Erythroblast (primary cell): Measurements from ENCODE around the gene ELOB.

Experiments used
- DNase-seq, 2 experiments: peaks; one replicate each; lab custom pipeline; 2025; lab: John Stamatoyannopoulos, UW
- GATA1 ChIP-seq: IDR thresholded peaks from 2 replicates; pipeline ENCODE4 v1.6.1; 2011; ENCODE audit warnings: low read depth, mild to moderate bottlenecking, control low read depth, low read length, moderate library complexity
- POLR2A ChIP-seq: IDR thresholded peaks from 2 replicates; pipeline ENCODE4 v1.6.1; 2011; ENCODE audit warnings: mild to moderate bottlenecking, low read length

ELOB gene

GRCh38 chr16:2799859-2800226 lies 22.8 kb upstream of the ELOB start:
- no peak for TF ChIP-seq POLR2A
- TF ChIP-seq GATA1: no peak
- DNase-seq: no peak

DNA sequence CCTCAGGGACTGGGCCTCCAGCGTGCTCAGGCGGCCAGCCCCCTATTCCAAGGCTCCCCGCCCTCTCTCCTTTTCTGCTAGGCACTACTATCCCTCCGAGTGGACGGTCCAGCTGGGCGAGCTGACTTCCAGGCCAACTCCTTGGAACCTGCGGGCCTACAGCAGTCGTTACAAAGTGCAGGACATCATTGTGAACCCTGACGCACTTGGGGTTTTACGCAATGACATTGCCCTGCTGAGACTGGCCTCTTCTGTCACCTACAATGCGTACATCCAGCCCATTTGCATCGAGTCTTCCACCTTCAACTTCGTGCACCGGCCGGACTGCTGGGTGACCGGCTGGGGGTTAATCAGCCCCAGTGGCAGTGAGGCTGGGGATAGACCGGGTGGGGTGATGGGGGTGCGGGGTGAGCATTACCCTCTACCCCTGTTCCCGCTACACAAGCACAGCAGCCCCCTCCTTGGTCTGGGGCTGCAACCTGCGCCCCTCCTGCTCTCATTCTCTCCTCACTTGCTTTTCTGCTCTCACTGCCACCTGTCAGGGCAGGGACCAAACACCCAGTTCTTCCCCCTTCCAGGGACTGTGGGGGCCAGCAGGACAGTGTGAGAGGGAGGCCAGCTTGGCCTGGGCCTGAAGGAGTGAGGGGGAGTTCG lies 22.3 kb upstream of the ELOB start:
- DNase-seq: no peak

GRCh38 chr16:2798723-2799204 lies 21.7 kb upstream of the ELOB start:
- no peak for DNase-seq
- no peak for TF ChIP-seq GATA1
- TF ChIP-seq POLR2A: no peak

More for the DNA sequence above, 22.3 kb upstream of the ELOB start:
- TF ChIP-seq GATA1: no peak
- no peak for TF ChIP-seq POLR2A

DNA sequence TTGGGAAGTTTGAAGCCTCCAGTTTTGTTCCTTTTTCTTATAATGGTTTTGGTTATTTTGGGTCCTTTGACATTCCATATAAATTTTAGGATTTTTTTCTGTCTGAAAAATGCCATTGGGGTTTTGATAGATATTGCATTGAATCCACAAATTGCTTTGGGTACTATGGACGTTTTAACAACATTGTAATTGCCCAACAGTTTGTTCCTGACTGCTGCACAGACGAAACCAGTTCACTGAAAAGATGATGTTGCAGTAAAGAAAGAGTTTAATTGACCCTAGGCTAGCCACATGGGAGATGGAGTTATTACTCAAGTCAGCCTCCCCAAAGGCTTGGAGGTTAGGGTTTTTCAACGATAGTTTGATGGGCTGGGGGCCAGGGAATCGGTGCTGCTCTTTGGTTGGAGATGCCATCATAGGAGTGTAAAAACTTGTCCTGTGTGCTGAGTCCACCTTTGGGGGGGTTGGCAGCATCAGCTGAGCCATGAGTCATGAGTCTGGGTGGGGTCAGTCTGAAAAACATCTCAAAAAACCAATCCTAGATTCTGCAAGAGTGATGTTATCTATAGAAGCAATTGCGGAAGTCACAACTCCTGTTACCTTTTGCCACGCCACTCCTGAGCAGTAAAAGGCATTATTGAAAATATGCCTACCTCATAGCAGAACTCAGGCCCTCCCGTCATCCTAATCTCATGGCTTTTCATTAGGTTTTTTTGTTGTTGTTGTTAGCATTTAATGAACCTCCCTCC lies 18.5 kb upstream of the ELOB start:
- TF ChIP-seq POLR2A: no peak
- no peak for TF ChIP-seq GATA1
- DNase-seq: no peak

DNA sequence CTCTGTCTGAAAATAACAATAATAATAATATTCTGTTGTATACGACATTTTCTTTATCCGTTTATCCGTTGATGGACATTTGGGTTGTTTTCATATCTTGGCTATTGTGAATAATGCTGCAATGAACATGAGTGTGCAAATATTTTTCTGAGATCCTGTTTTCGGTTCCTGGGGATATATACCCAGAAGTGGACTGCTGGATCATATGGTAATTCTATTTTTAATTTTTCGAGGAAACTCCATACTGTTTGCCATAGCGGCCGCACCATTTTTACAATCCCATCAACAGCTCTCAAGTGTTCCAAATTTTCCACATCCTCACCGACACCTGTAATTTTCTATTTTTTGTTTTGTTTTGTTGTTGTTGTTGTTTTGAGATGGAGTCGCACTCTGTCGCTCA lies 15.9 kb upstream of the ELOB start:
- TF ChIP-seq POLR2A: no peak
- TF ChIP-seq GATA1: no peak
- no peak for DNase-seq

- TF ChIP-seq GATA1 (no peak), POLR2A (no peak)
- DNase-seq: no peak
Measured at GRCh38 chr16:2791174-2791573, 14.1 kb upstream of the ELOB start.

DNA sequence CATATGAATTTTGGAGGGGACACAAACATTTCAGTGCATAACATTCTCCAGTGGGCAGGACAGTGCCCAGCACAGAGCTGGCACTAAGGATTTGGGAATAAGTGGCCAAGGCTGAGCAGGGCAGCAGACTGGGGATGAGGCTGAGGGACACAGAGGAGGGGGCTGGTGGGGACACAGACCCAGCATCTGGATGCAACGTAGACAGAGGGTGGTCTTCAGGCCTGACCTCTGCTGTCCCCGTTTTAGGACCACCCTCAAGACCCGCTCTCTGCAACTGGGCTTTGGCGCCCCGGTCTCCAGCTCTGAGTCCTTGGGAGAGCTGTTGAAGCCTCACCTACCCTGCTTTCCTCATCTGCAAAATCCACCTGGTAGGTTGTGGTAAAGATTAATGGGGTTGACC lies 13.6 kb upstream of the ELOB start:
- TF ChIP-seq GATA1 (no peak), POLR2A (no peak)
- no peak for DNase-seq

DNA sequence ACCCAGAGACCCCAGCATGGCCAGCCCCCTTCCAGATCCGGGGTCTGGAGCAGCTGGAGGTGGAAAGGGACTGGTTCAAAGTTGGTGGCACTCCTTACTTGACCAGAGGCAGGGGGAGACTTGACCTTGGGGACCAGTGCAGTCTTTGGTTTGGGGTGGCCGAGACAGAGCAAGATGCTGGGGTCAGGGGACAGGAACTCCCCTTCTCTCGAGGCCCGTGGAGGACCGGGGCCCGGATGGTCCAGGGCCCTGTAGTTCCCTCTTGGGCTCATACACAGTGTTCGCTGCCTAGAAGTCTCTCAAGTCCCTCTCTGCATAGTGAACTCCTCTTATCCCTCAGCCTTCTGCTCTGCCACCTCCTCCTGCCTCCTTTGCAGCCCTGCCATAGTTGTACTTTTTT lies 10.9 kb upstream of the ELOB start:
- TF ChIP-seq GATA1 (no peak), POLR2A (no peak)
- DNase-seq: no peak

DNA sequence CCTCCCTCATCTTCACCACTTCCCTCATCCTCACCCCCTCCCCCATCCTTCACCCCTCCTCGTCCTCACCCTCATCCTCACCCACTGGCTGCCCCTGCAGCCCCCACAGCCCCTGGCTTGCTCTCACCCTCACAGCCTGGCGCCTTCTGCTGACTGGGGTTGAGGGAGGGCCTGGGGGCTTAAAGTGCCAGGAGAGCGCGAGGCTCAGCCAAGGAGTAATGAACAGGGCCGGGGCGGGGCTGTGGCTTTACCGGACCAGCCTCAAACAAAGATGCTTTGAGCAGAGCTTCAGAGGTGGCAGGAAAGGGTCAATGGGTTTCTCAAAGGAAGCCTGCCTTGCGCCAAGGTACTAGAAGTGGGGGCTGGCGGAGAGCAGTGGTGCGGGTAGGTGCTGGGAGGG lies 10.3 kb upstream of the ELOB start, which contains the start of gene PRSS33:
PRSS33 (minus strand) TSS at position 155 of the 400 bp plus-strand sequence. CDS start 1,013 bp downstream, outside the sequence.
- no peak for TF ChIP-seq POLR2A
- TF ChIP-seq GATA1: no peak

DNA sequence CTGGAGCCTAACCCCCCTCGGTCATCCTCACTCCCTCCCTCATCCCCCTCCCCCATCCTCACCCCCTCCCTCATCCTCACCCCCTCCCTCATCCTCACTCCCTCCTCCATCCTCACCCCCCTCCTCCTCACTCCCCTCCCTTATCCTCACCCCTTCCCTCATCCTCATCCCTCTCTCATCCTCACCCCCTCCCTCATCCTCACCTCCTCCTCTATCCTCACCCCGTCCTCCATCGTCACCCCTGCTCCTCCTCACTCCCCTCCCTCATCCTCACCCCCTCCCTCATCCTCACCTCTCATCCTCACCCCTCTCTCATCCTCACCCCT lies 9.7 kb upstream of the ELOB start:
- DNase-seq: no peak
- TF ChIP-seq GATA1 (no peak), POLR2A (no peak)

More for the DNA sequence above, 10.3 kb upstream of the ELOB start, which contains the start of gene PRSS33:
- DNase-seq: no peak

DNA sequence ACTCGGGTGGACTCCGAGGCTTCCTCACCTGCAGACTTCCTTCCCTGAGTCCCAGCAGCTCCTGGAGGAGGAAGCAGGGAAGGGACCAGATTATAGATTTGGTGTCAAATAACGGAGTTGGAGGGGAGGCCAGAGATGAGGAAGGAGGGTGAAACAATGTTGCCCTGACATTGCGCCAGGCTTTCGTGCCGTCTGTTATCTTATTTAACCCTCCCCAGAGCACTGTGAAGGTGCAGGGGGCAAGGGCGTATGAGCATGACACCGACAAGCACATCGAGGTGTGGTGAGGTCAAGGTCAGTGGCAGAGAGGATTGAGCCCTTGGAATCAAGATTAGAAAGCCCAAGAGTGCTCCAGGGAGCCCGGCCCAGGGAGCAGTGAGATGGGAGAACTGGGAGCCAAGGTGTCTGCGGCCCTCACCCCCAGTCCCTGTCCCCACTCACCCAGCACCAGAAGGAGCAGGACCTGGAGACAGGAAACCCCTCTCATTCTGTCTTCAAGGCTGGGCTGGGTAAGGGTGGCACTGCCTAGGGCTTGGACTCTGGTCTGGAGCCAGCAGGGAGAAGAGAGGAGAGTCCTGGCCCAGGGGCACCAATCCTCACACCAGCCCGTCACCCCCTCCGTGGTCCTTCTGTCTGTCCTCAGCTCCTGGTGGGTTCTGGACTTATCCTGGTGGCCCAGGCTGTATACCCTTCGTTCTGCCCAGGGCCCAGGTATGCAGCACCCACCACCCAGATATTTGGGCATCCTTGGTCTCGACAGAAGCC lies 9.2 kb upstream of the ELOB start:
- TF ChIP-seq POLR2A (no peak), GATA1 (no peak)
- no peak for DNase-seq

GRCh38 chr16:2785101-2785991 lies 8.3 kb upstream of the ELOB start:
- TF ChIP-seq POLR2A (no peak), GATA1 (no peak)
- no peak for DNase-seq
